Fibroblast of villous mesenchyme (primary cell): ENCODE data around the gene COG6. TPM values are rescaled to one million over a fixed set of nuclear protein-coding genes. Genes with fewer than 3 reads are reported as not detected.

Experiments
- DNase-seq: peaks from one replicate; pipeline ENCODE4 v3.0.0-alpha.2; 2010; ENCODE audit warnings: low read depth
- H3K4me3 ChIP-seq: 2 replicates; pipeline ENCODE4 v1.5.1; 2011; ENCODE audit warnings: low read depth, mild to moderate bottlenecking, low read length
- small RNA-seq: library from RNA; depleted of rRNA; stranded (forward); fragments of <200 nt; gene quantifications from one replicate; pipeline ENCODE3, GENCODE V24; 2012
- total RNA-seq: library from RNA; depleted of rRNA; stranded (reverse); fragments of >200 nt; gene quantifications from 2 replicates; pipeline ENCODE4 v1.2.3, GENCODE V29; 2012
- TF ChIP-seq, protein P1 (sequence below): IDR thresholded peaks from 2 replicates; pipeline ENCODE4 v1.5.1; 2012; ENCODE audit warnings: low read depth, mild to moderate bottlenecking, low read length; ENCODE audit not compliant: insufficient read depth

COG6 gene
- total RNA-seq, 1 donor = 67.4 TPM

DNA sequence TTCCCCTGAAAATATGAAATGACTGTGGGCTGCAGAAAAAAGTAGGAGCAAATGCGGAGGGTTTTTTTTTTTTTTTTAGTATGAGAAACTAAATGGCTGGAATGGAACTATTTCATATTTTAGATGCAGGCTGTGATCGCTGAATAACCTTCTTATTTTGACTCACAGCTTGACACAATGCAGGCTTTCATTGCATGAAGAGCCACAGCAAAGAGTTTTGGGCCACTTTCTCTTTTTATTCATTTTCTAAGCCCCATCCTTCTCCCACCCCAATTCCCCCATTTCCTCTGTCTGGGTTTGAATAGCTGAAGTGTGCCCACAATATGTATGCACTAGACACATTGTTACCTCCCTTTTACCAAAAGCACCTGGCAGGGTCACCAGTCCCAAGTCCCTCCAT, 125.9 kb downstream of the COG6 start:
- TF ChIP-seq, protein P1, sequence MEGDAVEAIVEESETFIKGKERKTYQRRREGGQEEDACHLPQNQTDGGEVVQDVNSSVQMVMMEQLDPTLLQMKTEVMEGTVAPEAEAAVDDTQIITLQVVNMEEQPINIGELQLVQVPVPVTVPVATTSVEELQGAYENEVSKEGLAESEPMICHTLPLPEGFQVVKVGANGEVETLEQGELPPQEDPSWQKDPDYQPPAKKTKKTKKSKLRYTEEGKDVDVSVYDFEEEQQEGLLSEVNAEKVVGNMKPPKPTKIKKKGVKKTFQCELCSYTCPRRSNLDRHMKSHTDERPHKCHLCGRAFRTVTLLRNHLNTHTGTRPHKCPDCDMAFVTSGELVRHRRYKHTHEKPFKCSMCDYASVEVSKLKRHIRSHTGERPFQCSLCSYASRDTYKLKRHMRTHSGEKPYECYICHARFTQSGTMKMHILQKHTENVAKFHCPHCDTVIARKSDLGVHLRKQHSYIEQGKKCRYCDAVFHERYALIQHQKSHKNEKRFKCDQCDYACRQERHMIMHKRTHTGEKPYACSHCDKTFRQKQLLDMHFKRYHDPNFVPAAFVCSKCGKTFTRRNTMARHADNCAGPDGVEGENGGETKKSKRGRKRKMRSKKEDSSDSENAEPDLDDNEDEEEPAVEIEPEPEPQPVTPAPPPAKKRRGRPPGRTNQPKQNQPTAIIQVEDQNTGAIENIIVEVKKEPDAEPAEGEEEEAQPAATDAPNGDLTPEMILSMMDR = no peak
- no peak for DNase-seq
- no peak overlapping the region for H3K4me3 ChIP-seq

GRCh38 chr13:39783051-39783450, 127.6 kb downstream of the COG6 start:
- no peak for DNase-seq
- TF ChIP-seq, protein P1 = no peak
- no peak overlapping the region for H3K4me3 ChIP-seq

DNA sequence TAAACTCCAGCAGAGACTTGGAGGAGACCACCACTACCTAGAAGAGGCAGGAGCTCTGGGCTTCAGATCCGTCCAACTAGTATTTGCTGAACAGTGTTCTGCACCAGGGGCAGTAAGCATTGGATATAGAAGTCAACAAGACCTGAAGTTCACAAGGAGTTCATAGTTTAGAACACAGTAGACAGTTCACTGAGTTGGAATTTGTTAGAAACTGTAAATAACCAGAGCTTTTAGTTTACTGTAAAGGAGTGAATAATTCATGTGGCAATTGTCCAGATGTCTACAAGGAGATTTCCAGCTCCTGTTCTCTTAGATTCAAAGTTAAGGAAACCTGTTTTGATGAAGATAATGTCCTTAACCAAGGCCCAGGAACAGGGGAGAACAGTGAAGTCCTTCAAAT, 128.9 kb downstream of the COG6 start:
- no peak overlapping the region for H3K4me3 ChIP-seq
- TF ChIP-seq, protein P1 = no peak
- peak; percentile 69 for DNase-seq

- DNase-seq = no peak
- no peak overlapping the region for H3K4me3 ChIP-seq
- TF ChIP-seq, protein P1 = no peak
Measured at GRCh38 chr13:39786091-39786490, 130.6 kb downstream of the COG6 start.

DNA sequence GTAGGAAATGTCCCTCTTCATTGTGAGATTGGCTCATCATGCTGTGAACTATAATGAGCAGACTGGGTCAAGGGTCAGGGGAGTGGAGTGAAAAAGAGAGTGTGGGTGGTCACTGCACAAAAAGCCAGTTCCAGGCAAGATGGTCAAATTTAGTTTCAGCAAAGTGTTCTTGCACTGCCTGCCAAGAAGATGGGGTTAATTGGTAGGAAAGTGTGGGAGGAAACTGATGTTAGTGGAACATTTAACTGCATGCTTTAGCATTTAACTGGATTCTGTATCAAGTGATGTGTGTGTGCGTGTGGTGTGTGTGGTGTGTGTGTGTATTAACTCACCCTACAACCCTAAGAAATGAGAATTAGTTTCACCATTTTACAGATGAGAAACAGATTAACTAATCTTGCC, 131.6 kb downstream of the COG6 start:
- DNase-seq = peak; percentile 36
- H3K4me3 ChIP-seq = no peak overlapping the region
- TF ChIP-seq, protein P1 = no peak

DNA sequence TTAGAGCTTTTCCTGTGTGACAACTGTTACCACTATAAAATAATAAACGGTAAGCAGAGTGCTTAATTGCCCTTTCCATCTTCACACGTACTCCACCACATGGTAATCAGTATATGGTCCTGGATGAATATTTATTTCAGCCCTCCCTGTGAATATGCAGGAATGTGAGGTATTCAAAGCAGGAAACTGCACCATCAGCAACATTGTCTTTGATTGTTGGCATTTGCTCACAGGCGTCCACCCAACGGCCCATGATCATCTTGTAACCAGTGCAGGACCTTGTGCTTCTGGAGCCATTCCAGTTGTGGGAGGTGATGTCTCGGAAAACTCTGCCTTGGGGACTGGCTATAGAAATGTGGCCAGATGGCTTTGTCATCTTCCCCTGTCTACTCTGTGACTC, 132.6 kb downstream of the COG6 start:
- DNase-seq = no peak
- H3K4me3 ChIP-seq = no peak overlapping the region
- TF ChIP-seq, protein P1 = no peak

DNA sequence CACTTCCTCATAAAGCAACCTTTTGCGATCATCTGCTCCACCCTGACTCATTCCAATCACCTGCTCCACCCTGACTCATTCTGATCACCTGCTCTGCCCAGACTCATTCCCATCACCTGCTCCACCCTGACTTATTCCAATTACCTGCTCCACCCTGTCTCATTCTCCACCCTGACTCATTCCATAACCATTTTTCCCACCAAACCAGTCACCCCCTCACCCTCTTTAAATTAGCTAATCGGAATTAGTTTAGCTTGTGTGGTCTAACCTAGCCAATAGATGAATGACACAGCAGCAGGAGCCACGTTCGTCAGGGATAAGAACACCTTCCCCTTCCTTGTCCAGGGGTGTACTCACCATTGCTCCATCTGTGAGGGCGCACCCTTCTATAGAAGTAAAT, 134.0 kb downstream of the COG6 start:
- TF ChIP-seq, protein P1 = no peak
- no peak overlapping the region for H3K4me3 ChIP-seq
- no peak for DNase-seq

Small RNA genes lying within 50 kb of the gene (small RNA-seq; reads per million reads assigned to genes)
- gene MIR4305 (not detected), gene RNY4P14 (not detected)

Other genes starting within 250 kb of the COG6 start
- gene LHFPL6, start 52.5 kb upstream of the COG6 start, total RNA-seq = 44.8 and 57.9 TPM in 2 replicates